ENCODE measurements around the gene YTHDC1. TPM values are rescaled to one million over a fixed set of nuclear protein-coding genes. Genes with fewer than 3 reads are reported as not detected.

Gene YTHDC1
- polyA plus RNA-seq, 1 of the 3 experiments (the other 2 are of a cell fraction) = 31.3 TPM

GRCh38 chr4:68272860-68273259 lies 77.0 kb downstream of the YTHDC1 start:
- no peaks in the 10 kb centered on the region for H4K20me1 ChIP-seq (ENCODE audit: insufficient read depth)
- no peak overlapping the region for H2AFZ ChIP-seq (ENCODE audit: low read depth)
- H3K79me2 ChIP-seq (ENCODE audit: insufficient read depth) = no peaks in the 10 kb centered on the region
- H3K27ac ChIP-seq (ENCODE audit: low read depth in 2 of 2, low read length in 1 of 2) = no peak overlapping the region
- no peaks in the 10 kb centered on the region for H3F3A ChIP-seq (replicated peaks; ENCODE audit: insufficient read depth)
- H3K4me1 ChIP-seq (ENCODE audit: control insufficient read depth in 1 of 2, insufficient read depth in 2 of 2, low read depth in 1 of 2, low read length in 1 of 2) = no peaks in the 10 kb centered on the region
- H3K36me3 ChIP-seq (replicated peaks in 1 of 2; ENCODE audit: control insufficient read depth in 1 of 2, insufficient read depth in 2 of 2, low read length in 1 of 2) = no peaks in the 10 kb centered on the region
- no peaks in the 10 kb centered on the region for H3K9me2 ChIP-seq
- no peak overlapping the region for H3K4me3 ChIP-seq (ENCODE audit: low read depth in 2 of 2, low read length in 1 of 2)
- CTCF ChIA-PET = interaction anchor here (1.5 to 2.5 kb wide), 7 partner anchors 9 to 127 kb away, joined by 4 to 90 read pairs (median 6); no protein-coding TSS in a partner anchor
- DNase-seq = no peak
- WGBS (ENCODE audit: low lambda C conversion rate) = 15% methylated on average over 2 of the region's 2 CpGs
- no peak overlapping the region for H3K9ac ChIP-seq
- POLR2A ChIA-PET = no interaction called here
- TF ChIP-seq RCOR1 (IDR thresholded peaks at IDR 0.05; ENCODE audit: low read length) = no peak
- TF ChIP-seq ELF1 (IDR thresholded peaks at IDR 0.05) = no peak
- no peak for TF ChIP-seq YY1 (IDR thresholded peaks at IDR 0.05; ENCODE audit: low read depth)
- TF ChIP-seq GABPA (IDR thresholded peaks at IDR 0.05; ENCODE audit: low read depth) = no peak
- TF ChIP-seq TAF1 (IDR thresholded peaks at IDR 0.05; ENCODE audit: borderline replicate concordance, low read depth, low read length) = no peak
- TF ChIP-seq, protein P1, sequence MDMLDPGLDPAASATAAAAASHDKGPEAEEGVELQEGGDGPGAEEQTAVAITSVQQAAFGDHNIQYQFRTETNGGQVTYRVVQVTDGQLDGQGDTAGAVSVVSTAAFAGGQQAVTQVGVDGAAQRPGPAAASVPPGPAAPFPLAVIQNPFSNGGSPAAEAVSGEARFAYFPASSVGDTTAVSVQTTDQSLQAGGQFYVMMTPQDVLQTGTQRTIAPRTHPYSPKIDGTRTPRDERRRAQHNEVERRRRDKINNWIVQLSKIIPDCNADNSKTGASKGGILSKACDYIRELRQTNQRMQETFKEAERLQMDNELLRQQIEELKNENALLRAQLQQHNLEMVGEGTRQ (IDR thresholded peaks at IDR 0.05; ENCODE audit: borderline replicate concordance, low read depth, low read length) = no peak
- no peaks in the 10 kb centered on the region for H3K9me3 ChIP-seq
- H3K27me3 ChIP-seq (ENCODE audit: insufficient read depth) = no peaks in the 10 kb centered on the region; the same call in 1 of the 2 replicates
- H3K4me2 ChIP-seq = no peak overlapping the region

GRCh38 chr4:68272380-68272779 lies 77.5 kb downstream of the YTHDC1 start:
- Histone ChIP-seq H3K9me3 (no peaks in the 10 kb centered on the region), H3K27me3 (ENCODE audit: insufficient read depth) (no peaks in the 10 kb centered on the region; the same call in 1 of the 2 replicates), H3K9ac (no peak overlapping the region), H3F3A (replicated peaks; ENCODE audit: insufficient read depth) (no peaks in the 10 kb centered on the region), H4K20me1 (ENCODE audit: insufficient read depth) (no peaks in the 10 kb centered on the region), H3K4me1 (ENCODE audit: control insufficient read depth in 1 of 2, insufficient read depth in 2 of 2, low read depth in 1 of 2, low read length in 1 of 2) (no peaks in the 10 kb centered on the region), H3K79me2 (ENCODE audit: insufficient read depth) (no peaks in the 10 kb centered on the region), H3K36me3 (replicated peaks in 1 of 2; ENCODE audit: control insufficient read depth in 1 of 2, insufficient read depth in 2 of 2, low read length in 1 of 2) (no peaks in the 10 kb centered on the region), H3K4me3 (ENCODE audit: low read depth in 2 of 2, low read length in 1 of 2) (peak overlapping the region in 1 of 2 experiments; percentile 36; a peak in 1 of 4 replicates), H3K9me2 (no peaks in the 10 kb centered on the region), H2AFZ (ENCODE audit: low read depth) (0 out of 2 replicates have a peak overlapping the region, but pooled peaks have one; percentile 39), H3K4me2 (peak overlapping the region; percentile 65), H3K27ac (ENCODE audit: low read depth in 2 of 2, low read length in 1 of 2) (no peak overlapping the region)
- WGBS (ENCODE audit: low lambda C conversion rate) = 50% methylated on average over 2 of the region's 2 CpGs
- DNase-seq = no peak
- ChIA-PET POLR2A (interaction anchor here (0.7 kb wide), 1 partner anchor 107 kb away, joined by 3 read pairs; no protein-coding TSS in a partner anchor), CTCF (interaction anchor here (0.5 to 2.5 kb wide), 34 partner anchors 8 to 226 kb away, joined by 3 to 90 read pairs (median 5); no protein-coding TSS in a partner anchor)
- TF ChIP-seq, protein P1 (IDR thresholded peaks at IDR 0.05; ENCODE audit: borderline replicate concordance, low read depth, low read length) = no peak
- TF ChIP-seq TCF12 (IDR thresholded peaks at IDR 0.05) = no peak
- no peak for TF ChIP-seq MXI1 (IDR thresholded peaks at IDR 0.05; ENCODE audit: low read depth, low read length)
- TF ChIP-seq EP300 (IDR thresholded peaks at IDR 0.05; ENCODE audit: borderline replicate concordance in 1 of 2, low read depth in 1 of 2, low read length in 1 of 2) = no peak
- no peak for TF ChIP-seq MEF2A (IDR thresholded peaks at IDR 0.05; ENCODE audit: borderline replicate concordance, low read depth)
- TF ChIP-seq, protein P2, sequence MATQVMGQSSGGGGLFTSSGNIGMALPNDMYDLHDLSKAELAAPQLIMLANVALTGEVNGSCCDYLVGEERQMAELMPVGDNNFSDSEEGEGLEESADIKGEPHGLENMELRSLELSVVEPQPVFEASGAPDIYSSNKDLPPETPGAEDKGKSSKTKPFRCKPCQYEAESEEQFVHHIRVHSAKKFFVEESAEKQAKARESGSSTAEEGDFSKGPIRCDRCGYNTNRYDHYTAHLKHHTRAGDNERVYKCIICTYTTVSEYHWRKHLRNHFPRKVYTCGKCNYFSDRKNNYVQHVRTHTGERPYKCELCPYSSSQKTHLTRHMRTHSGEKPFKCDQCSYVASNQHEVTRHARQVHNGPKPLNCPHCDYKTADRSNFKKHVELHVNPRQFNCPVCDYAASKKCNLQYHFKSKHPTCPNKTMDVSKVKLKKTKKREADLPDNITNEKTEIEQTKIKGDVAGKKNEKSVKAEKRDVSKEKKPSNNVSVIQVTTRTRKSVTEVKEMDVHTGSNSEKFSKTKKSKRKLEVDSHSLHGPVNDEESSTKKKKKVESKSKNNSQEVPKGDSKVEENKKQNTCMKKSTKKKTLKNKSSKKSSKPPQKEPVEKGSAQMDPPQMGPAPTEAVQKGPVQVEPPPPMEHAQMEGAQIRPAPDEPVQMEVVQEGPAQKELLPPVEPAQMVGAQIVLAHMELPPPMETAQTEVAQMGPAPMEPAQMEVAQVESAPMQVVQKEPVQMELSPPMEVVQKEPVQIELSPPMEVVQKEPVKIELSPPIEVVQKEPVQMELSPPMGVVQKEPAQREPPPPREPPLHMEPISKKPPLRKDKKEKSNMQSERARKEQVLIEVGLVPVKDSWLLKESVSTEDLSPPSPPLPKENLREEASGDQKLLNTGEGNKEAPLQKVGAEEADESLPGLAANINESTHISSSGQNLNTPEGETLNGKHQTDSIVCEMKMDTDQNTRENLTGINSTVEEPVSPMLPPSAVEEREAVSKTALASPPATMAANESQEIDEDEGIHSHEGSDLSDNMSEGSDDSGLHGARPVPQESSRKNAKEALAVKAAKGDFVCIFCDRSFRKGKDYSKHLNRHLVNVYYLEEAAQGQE (IDR thresholded peaks at IDR 0.05; ENCODE audit: low read depth, low read length) = no peak
- no peak for TF ChIP-seq SIN3A (IDR thresholded peaks at IDR 0.05; ENCODE audit: borderline replicate concordance, low read depth, low read length)
- no peak for TF ChIP-seq PBX3 (IDR thresholded peaks at IDR 0.05)
- no peak for TF ChIP-seq RFX5 (IDR thresholded peaks at IDR 0.05; ENCODE audit: low read length)
- TF ChIP-seq RXRA (IDR thresholded peaks at IDR 0.05; ENCODE audit: borderline replicate concordance, low read depth) = no peak
- TF ChIP-seq FOXM1 (IDR thresholded peaks at IDR 0.05; ENCODE audit: low read depth) = no peak
- TF ChIP-seq TAF1 (IDR thresholded peaks at IDR 0.05; ENCODE audit: borderline replicate concordance, low read depth, low read length) = no peak

All from SK-N-SH (cell line).